ENCODE data around the gene HMCN1.

DNA sequence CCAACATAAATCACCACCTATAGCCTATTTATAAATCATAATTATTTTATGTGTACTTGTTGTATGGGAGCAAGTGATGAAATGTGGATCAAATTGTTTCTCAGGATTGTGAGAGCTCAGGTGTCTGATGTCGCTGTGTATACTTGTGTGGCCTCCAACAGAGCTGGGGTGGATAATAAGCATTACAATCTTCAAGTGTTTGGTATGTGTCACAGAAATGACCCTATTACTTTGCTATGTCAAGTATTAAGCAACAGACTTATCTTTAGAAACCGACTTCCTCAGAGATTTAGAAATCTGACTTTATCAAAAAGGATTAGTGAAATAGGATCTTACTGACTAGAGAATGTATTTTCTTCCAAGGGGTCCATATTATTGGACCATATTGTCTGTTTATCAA, 360.0 kb downstream of the HMCN1 start:
- no peak for TF ChIP-seq CTCF (conservative IDR thresholded peaks at IDR 0.05)
- TF ChIP-seq ZFX (IDR thresholded peaks at IDR 0.05): no peak

All from C4-2B (cell line).